NCI-H1694 (cell line): ENCODE results near the gene FOXB2.

Experiments used
- DNase-seq: peaks from one replicate; lab custom pipeline; 2025; lab: John Stamatoyannopoulos, UW

Gene FOXB2

GRCh38 chr9:77063645-77064285 lies 44.3 kb downstream of the FOXB2 start:
- DNase-seq = no peak

GRCh38 chr9:77066388-77066787 lies 46.9 kb downstream of the FOXB2 start:
- DNase-seq = no peak
